ENCODE data around the gene KRTAP21-2.
A peak's percentile ranks its signal among the peaks of the same experiment; 100 is the strongest.

The KRTAP21-2 gene

GRCh38 chr21:30714456-30714855 is 32.6 kb downstream of the KRTAP21-2 start:
- H3K4me1 Mint-ChIP-seq, result peaks cover 35% of the 10 kb centered on the region
- peaks cover 29% of the 10 kb centered on the region for H3K9me3 Mint-ChIP-seq
- no peak for ATAC-seq

GRCh38 chr21:30713766-30714165 is 33.3 kb downstream of the KRTAP21-2 start:
- Mint-ChIP-seq H3K4me3 (no peak overlapping the region), H3K4me1 (peaks cover 28% of the 10 kb centered on the region), H3K36me3 (ENCODE audit: low read depth) (peaks cover 3% of the 10 kb centered on the region), H3K27ac (no peak overlapping the region), H3K9me3 (peaks cover 29% of the 10 kb centered on the region), H3K27me3 (no peaks in the 10 kb centered on the region)
- no peak for ATAC-seq
- DNase-seq, result no peak

More at GRCh38 chr21:30714456-30714855, 32.6 kb downstream of the KRTAP21-2 start:
- no peak for DNase-seq
- H3K4me3 Mint-ChIP-seq, result no peak overlapping the region
- H3K27ac Mint-ChIP-seq, result no peak overlapping the region
- no peaks in the 10 kb centered on the region for H3K27me3 Mint-ChIP-seq
- H3K36me3 Mint-ChIP-seq (ENCODE audit: low read depth), result peaks cover 3% of the 10 kb centered on the region

- peaks cover 22% of the 10 kb centered on the region for H3K9me3 Mint-ChIP-seq
- no peak for DNase-seq
- H3K4me3 Mint-ChIP-seq, result no peak overlapping the region
These were observed 36.6 kb downstream of the KRTAP21-2 start for GRCh38 chr21:30710499-30710898.

GRCh38 chr21:30707409-30707808 is 39.6 kb downstream of the KRTAP21-2 start:
- Mint-ChIP-seq H3K27me3 (no peaks in the 10 kb centered on the region), H3K4me1 (peaks cover 12% of the 10 kb centered on the region), H3K9me3 (peaks cover 13% of the 10 kb centered on the region), H3K27ac (no peak overlapping the region), H3K4me3 (no peak overlapping the region), H3K36me3 (ENCODE audit: low read depth) (no peaks in the 10 kb centered on the region)
- ATAC-seq, result no peak
- no peak for DNase-seq

More at GRCh38 chr21:30710499-30710898, 36.6 kb downstream of the KRTAP21-2 start:
- no peaks in the 10 kb centered on the region for H3K27me3 Mint-ChIP-seq
- peaks cover 15% of the 10 kb centered on the region for H3K4me1 Mint-ChIP-seq
- no peaks in the 10 kb centered on the region for H3K36me3 Mint-ChIP-seq (ENCODE audit: low read depth)
- peak; percentile 86 for ATAC-seq
- peak overlapping the region; percentile 89 for H3K27ac Mint-ChIP-seq
